H1 (cell line): ENCODE results near the gene RIMS1.

Experiments
- CTCF ChIP-seq, 3 experiments: IDR thresholded peaks; 1 replicate in 2 of 3; 2 replicates in 1 of 3; pipeline versions ENCODE4 v1.5.1 to v1.6.1; 2011; ENCODE audit warnings: low read length in 3 of 3, mild to moderate bottlenecking in 3 of 3, inconsistent platforms in 2 of 3, low read depth in 1 of 3, moderate library complexity in 1 of 3; ENCODE audit not compliant: insufficient read depth in 1 of 3; ENCODE audit errors: control extremely low read depth in 1 of 3
- POLR2A ChIP-seq, 2 experiments: IDR thresholded peaks; 1 replicate in 1 of 2; 2 replicates in 1 of 2; pipeline ENCODE4 v1.6.1; 2011; ENCODE audit warnings: low read depth in 2 of 2, low read length in 2 of 2, mild to moderate bottlenecking in 2 of 2; ENCODE audit errors: control extremely low read depth in 1 of 2
- POLR2AphosphoS5 ChIP-seq: IDR thresholded peaks from 2 replicates; pipeline ENCODE4 v1.6.1; 2011; ENCODE audit warnings: low read depth, low read length

- no peak for TF ChIP-seq CTCF (IDR thresholded peaks at IDR 0.05; ENCODE audit: control extremely low read depth in 1 of 3, insufficient read depth in 1 of 3, low read depth in 1 of 3, low read length in 3 of 3)
- no peak for TF ChIP-seq POLR2A (IDR thresholded peaks at IDR 0.05; ENCODE audit: control extremely low read depth in 1 of 2, low read depth in 2 of 2, low read length in 2 of 2)
- TF ChIP-seq POLR2AphosphoS5, result no peak
Observed at GRCh38 chr6:72425003-72425681, 538.8 kb downstream of the RIMS1 start.
